ENCODE results near the gene ALG8. TPM values are rescaled to one million over a fixed set of nuclear protein-coding genes. Genes with fewer than 3 reads are reported as not detected.

The ALG8 gene
- 10 to 100 TPM in 3 of 4 donors, 1 to 10 TPM in 1; 10.0 to 39.0 (median 19.6) TPM for polyA plus RNA-seq
- long read RNA-seq, donor 1, transcript ALG8-202 (14 exons, 1,677 nt), result minor isoform, 8 of 25 reads
- long read RNA-seq, donor 1, transcript ALG8-201 (13 exons, 1,675 nt), result major isoform, 9 of 25 reads
- long read RNA-seq, donor 1, partial matches to known transcripts, result 6 of 25 reads
- long read RNA-seq, donor 1, other reads (novel, unspliced or antisense), result 0 of 25 reads
- long read RNA-seq, donor 2, transcript ALG8-201 (13 exons, 1,675 nt), result major isoform, 5 of 5 reads
- long read RNA-seq, donor 2, partial matches to known transcripts, result 0 of 5 reads
- long read RNA-seq, donor 2, other reads (novel, unspliced or antisense), result 0 of 5 reads
- long read RNA-seq, donor 3, partial matches to known transcripts, result 0 of 6 reads
- long read RNA-seq, donor 3, other reads (novel, unspliced or antisense), result 0 of 6 reads
- long read RNA-seq, donor 4, result 0 reads
- long read RNA-seq, donor 5, partial matches to known transcripts, result 0 of 1 reads
- long read RNA-seq, donor 5, other reads (novel, unspliced or antisense), result 0 of 1 reads
- long read RNA-seq, donor 6, partial matches to known transcripts, result 0 of 1 reads
- long read RNA-seq, donor 6, other reads (novel, unspliced or antisense), result 0 of 1 reads
- long read RNA-seq, donor 7, result 0 reads
- long read RNA-seq, donor 8, result 0 reads
- long read RNA-seq, donor 9, result 0 reads
- long read RNA-seq, donor 10, transcript ALG8-201 (13 exons, 1,675 nt), result major isoform, 8 of 10 reads
- long read RNA-seq, donor 10, partial matches to known transcripts, result 0 of 10 reads
- long read RNA-seq, donor 10, other reads (novel, unspliced or antisense), result 0 of 10 reads

GRCh38 chr11:78139422-78140391 is at the start of gene ALG8:
ALG8 (minus strand) TSS chr11:78139626; CDS start chr11:78139588, 38 bp downstream.
- WGBS, 3 donors, result 2 to 6% (median 3%) methylated on average over 51 to 52 of the region's 52 CpGs
- Histone ChIP-seq H3K4me3 (ENCODE audit: low read depth in 1 of 3, low read length in 3 of 3) (peak within 1 kb of the TSS; percentile 59 to 88 (median 75)), H3K4me1 (ENCODE audit: control insufficient read depth in 3 of 3, insufficient read depth in 2 of 3, low read depth in 1 of 3, low read length in 2 of 3) (peaks cover 3 to 5% (median 4%) of the 10 kb centered on the region in 3 donors), H3K9me3 (ENCODE audit: control insufficient read depth in 2 of 2, insufficient read depth in 1 of 2, low read depth in 1 of 2, low read length in 1 of 2) (no peaks in the 10 kb centered on the region), H3K27ac (ENCODE audit: low read depth in 1 of 3, low read length in 2 of 3) (peak within 1 kb of the TSS; percentile 61 to 85 (median 74)), H3K27me3 (ENCODE audit: control insufficient read depth in 3 of 3, insufficient read depth in 3 of 3, low read length in 3 of 3) (no peaks in the 10 kb centered on the region), H3K36me3 (ENCODE audit: control insufficient read depth in 3 of 3, insufficient read depth in 2 of 3, low read depth in 1 of 3, low read length in 3 of 3) (peaks cover 0 to 12% (median 0%) of the 10 kb centered on the region in 3 donors)
- no peak for FAIRE-seq
- peak; percentile 94 to 99 for DNase-seq

- 1% methylated on average over 57 to 74 of the region's 74 CpGs for WGBS, 3 donors
These were observed 49.1 kb upstream of the ALG8 start, which contains the start of the genes KCTD21 and USP35 for GRCh38 chr11:78188286-78189173. KCTD21 (minus strand) TSS chr11:78188626; CDS start chr11:78174554, 14,072 bp downstream. USP35 (plus strand) TSS chr11:78188919; CDS start chr11:78196246, 7,327 bp downstream.

GRCh38 chr11:78187366-78188285 is 48.2 kb upstream of the ALG8 start:
- Histone ChIP-seq H3K36me3 (ENCODE audit: control insufficient read depth in 3 of 3, insufficient read depth in 2 of 3, low read depth in 1 of 3, low read length in 3 of 3) (peaks cover 0 to 2% (median 0%) of the 10 kb centered on the region in 3 donors), H3K4me1 (ENCODE audit: control insufficient read depth in 3 of 3, insufficient read depth in 2 of 3, low read depth in 1 of 3, low read length in 2 of 3) (peaks cover 0 to 11% (median 6%) of the 10 kb centered on the region in 3 donors), H3K27ac (ENCODE audit: low read depth in 1 of 3, low read length in 2 of 3) (peak overlapping the region; percentile 69 to 81 (median 72)), H3K9me3 (ENCODE audit: control insufficient read depth in 2 of 2, insufficient read depth in 1 of 2, low read depth in 1 of 2, low read length in 1 of 2) (no peaks in the 10 kb centered on the region), H3K4me3 (ENCODE audit: low read depth in 1 of 3, low read length in 3 of 3) (peak overlapping the region; percentile 93 to 98 (median 96)), H3K27me3 (ENCODE audit: control insufficient read depth in 3 of 3, insufficient read depth in 3 of 3, low read length in 3 of 3) (no peaks in the 10 kb centered on the region)
- WGBS, 3 donors, result 20 to 23% (median 22%) methylated on average over 31 of the region's 31 CpGs
- no peak for FAIRE-seq
- DNase-seq, result peak in 1 of 2 donors; percentile 70

More at GRCh38 chr11:78188286-78189173, 49.1 kb upstream of the ALG8 start, which contains the start of the genes KCTD21 and USP35:
- Histone ChIP-seq H3K36me3 (ENCODE audit: control insufficient read depth in 3 of 3, insufficient read depth in 2 of 3, low read depth in 1 of 3, low read length in 3 of 3) (peaks cover 0 to 2% (median 0%) of the 10 kb centered on the region in 3 donors), H3K4me1 (ENCODE audit: control insufficient read depth in 3 of 3, insufficient read depth in 2 of 3, low read depth in 1 of 3, low read length in 2 of 3) (peaks cover 0 to 11% (median 6%) of the 10 kb centered on the region in 3 donors), H3K27ac (ENCODE audit: low read depth in 1 of 3, low read length in 2 of 3) (peak within 1 kb of the TSS; percentile 69 to 81 (median 72)), H3K4me3 (ENCODE audit: low read depth in 1 of 3, low read length in 3 of 3) (peak within 1 kb of the TSS; percentile 93 to 98 (median 96)), H3K9me3 (ENCODE audit: control insufficient read depth in 2 of 2, insufficient read depth in 1 of 2, low read depth in 1 of 2, low read length in 1 of 2) (no peaks in the 10 kb centered on the region), H3K27me3 (ENCODE audit: control insufficient read depth in 3 of 3, insufficient read depth in 3 of 3, low read length in 3 of 3) (no peaks in the 10 kb centered on the region)
- FAIRE-seq, result no peak
- DNase-seq, result peak; percentile 97

- no peak overlapping the region for H3K27ac ChIP-seq (ENCODE audit: low read depth in 1 of 3, low read length in 2 of 3)
- no peaks in the 10 kb centered on the region for H3K4me1 ChIP-seq (ENCODE audit: control insufficient read depth in 3 of 3, insufficient read depth in 2 of 3, low read depth in 1 of 3, low read length in 2 of 3)
- H3K36me3 ChIP-seq (ENCODE audit: control insufficient read depth in 3 of 3, insufficient read depth in 2 of 3, low read depth in 1 of 3, low read length in 3 of 3), result peaks cover 0 to 4% (median 0%) of the 10 kb centered on the region in 3 donors
- H3K9me3 ChIP-seq (ENCODE audit: control insufficient read depth in 2 of 2, insufficient read depth in 1 of 2, low read depth in 1 of 2, low read length in 1 of 2), result no peaks in the 10 kb centered on the region
- 76 to 82% (median 79%) methylated on average over 2 of the region's 2 CpGs for WGBS, 3 donors
- no peaks in the 10 kb centered on the region for H3K27me3 ChIP-seq (ENCODE audit: control insufficient read depth in 3 of 3, insufficient read depth in 3 of 3, low read length in 3 of 3)
- DNase-seq (no peak), FAIRE-seq (no peak)
- H3K4me3 ChIP-seq (ENCODE audit: low read depth in 1 of 3, low read length in 3 of 3), result no peak overlapping the region
These were observed 41.8 kb upstream of the ALG8 start for GRCh38 chr11:78181185-78181584.

- Histone ChIP-seq H3K4me1 (ENCODE audit: control insufficient read depth in 3 of 3, insufficient read depth in 2 of 3, low read depth in 1 of 3, low read length in 2 of 3) (no peaks in the 10 kb centered on the region), H3K27me3 (ENCODE audit: control insufficient read depth in 3 of 3, insufficient read depth in 3 of 3, low read length in 3 of 3) (no peaks in the 10 kb centered on the region), H3K36me3 (ENCODE audit: control insufficient read depth in 3 of 3, insufficient read depth in 2 of 3, low read depth in 1 of 3, low read length in 3 of 3) (peaks cover 0 to 4% (median 0%) of the 10 kb centered on the region in 3 donors), H3K9me3 (ENCODE audit: control insufficient read depth in 2 of 2, insufficient read depth in 1 of 2, low read depth in 1 of 2, low read length in 1 of 2) (no peaks in the 10 kb centered on the region), H3K27ac (ENCODE audit: low read depth in 1 of 3, low read length in 2 of 3) (no peak overlapping the region), H3K4me3 (ENCODE audit: low read depth in 1 of 3, low read length in 3 of 3) (no peak overlapping the region)
- FAIRE-seq (no peak), DNase-seq (no peak)
- 92 to 94% (median 92%) methylated on average over 4 of the region's 4 CpGs for WGBS, 3 donors
These were observed 41.3 kb upstream of the ALG8 start for GRCh38 chr11:78180751-78181150.

- Histone ChIP-seq H3K9me3 (ENCODE audit: control insufficient read depth in 2 of 2, insufficient read depth in 1 of 2, low read depth in 1 of 2, low read length in 1 of 2) (no peaks in the 10 kb centered on the region), H3K4me3 (ENCODE audit: low read depth in 1 of 3, low read length in 3 of 3) (no peak overlapping the region), H3K27ac (ENCODE audit: low read depth in 1 of 3, low read length in 2 of 3) (no peak overlapping the region), H3K27me3 (ENCODE audit: control insufficient read depth in 3 of 3, insufficient read depth in 3 of 3, low read length in 3 of 3) (no peaks in the 10 kb centered on the region), H3K36me3 (ENCODE audit: control insufficient read depth in 3 of 3, insufficient read depth in 2 of 3, low read depth in 1 of 3, low read length in 3 of 3) (peaks cover 0 to 6% (median 0%) of the 10 kb centered on the region in 3 donors), H3K4me1 (ENCODE audit: control insufficient read depth in 3 of 3, insufficient read depth in 2 of 3, low read depth in 1 of 3, low read length in 2 of 3) (no peaks in the 10 kb centered on the region)
- DNase-seq (no peak), FAIRE-seq (no peak)
- WGBS, 3 donors, result 83 to 92% (median 90%) methylated on average over 7 of the region's 7 CpGs
These were observed 40.1 kb upstream of the ALG8 start for GRCh38 chr11:78179459-78180071.
